ENCODE measurements around the gene SPRR2A. TPM values are rescaled to one million over a fixed set of nuclear protein-coding genes. Genes with fewer than 3 reads are reported as not detected.
A peak's percentile ranks its signal among the peaks of the same experiment; 100 is the strongest.
"Not testable (repeated sequence)": the region's sequence is repeated elsewhere in the genome, so short reads cannot be mapped to it uniquely, and the experiment has no call there.

SPRR2A gene
- total RNA-seq, 1 experiment from 2014 or later, result 7.0 TPM

DNA sequence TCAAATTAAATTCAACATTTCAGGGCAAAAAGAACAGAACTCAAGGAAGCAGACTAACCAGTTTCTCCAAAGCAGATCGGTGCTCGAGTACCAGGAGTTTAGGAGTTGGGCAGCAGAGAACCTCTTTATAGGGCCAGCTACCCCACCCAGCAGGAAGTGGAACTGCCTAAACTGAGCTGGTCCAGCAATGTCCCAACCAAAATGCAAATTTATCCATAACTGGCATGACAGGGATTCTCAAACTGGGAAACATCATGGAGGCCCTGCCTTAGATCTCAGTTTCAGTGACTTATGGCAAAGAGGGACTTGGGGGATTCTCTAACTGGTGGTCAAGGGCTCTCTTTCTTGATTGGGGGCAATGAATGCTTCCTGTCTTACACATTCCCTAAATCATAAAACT, 14.2 kb upstream of the SPRR2A start, which contains the start of gene SPRR2B:
Gene SPRR2B (minus strand): TSS at position 101 of the 400 bp plus-strand sequence. CDS start 772 bp downstream, outside the sequence.
- no peak within 1 kb of the TSS for H3K4me3 Mint-ChIP-seq (ENCODE audit: unreplicated experiment)
- no peaks in the 10 kb centered on the region for H3K4me1 Mint-ChIP-seq (ENCODE audit: insufficient read depth, unreplicated experiment)
- intact Hi-C loops (cut with micrococcal nuclease), result no loop called here

DNA sequence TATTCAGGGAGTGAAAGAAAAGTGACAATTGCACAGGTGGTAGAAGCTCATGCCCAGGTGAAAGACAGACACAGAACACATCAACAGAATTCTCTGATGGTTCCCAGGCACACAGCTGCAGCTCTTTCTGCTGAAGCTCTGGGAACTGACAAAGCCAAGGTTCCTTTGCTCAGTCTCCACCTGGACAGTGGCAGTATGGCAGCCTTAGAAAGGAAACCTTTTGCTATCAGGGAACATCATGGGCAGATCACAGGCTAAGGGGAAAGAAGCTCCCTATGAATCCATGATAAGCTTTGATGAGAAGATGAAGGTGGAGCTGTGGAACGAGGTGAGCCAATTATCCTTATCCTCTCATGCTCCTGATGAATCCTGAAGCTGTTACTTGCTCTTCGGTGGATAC, 12.9 kb upstream of the SPRR2A start:
- Mint-ChIP-seq H3K27ac (ENCODE audit: low read depth, unreplicated experiment) (no peak overlapping the region), H3K9me3 (ENCODE audit: unreplicated experiment) (no peaks in the 10 kb centered on the region), H3K4me3 (ENCODE audit: unreplicated experiment) (no peak overlapping the region), H3K36me3 (ENCODE audit: insufficient read depth, unreplicated experiment) (no peaks in the 10 kb centered on the region), H3K27me3 (ENCODE audit: insufficient read depth, unreplicated experiment) (no peaks in the 10 kb centered on the region), H3K4me1 (ENCODE audit: insufficient read depth, unreplicated experiment) (no peaks in the 10 kb centered on the region)
- TF ChIP-seq, protein P1, sequence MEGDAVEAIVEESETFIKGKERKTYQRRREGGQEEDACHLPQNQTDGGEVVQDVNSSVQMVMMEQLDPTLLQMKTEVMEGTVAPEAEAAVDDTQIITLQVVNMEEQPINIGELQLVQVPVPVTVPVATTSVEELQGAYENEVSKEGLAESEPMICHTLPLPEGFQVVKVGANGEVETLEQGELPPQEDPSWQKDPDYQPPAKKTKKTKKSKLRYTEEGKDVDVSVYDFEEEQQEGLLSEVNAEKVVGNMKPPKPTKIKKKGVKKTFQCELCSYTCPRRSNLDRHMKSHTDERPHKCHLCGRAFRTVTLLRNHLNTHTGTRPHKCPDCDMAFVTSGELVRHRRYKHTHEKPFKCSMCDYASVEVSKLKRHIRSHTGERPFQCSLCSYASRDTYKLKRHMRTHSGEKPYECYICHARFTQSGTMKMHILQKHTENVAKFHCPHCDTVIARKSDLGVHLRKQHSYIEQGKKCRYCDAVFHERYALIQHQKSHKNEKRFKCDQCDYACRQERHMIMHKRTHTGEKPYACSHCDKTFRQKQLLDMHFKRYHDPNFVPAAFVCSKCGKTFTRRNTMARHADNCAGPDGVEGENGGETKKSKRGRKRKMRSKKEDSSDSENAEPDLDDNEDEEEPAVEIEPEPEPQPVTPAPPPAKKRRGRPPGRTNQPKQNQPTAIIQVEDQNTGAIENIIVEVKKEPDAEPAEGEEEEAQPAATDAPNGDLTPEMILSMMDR (IDR thresholded peaks at IDR 0.05; ENCODE audit: unreplicated experiment), result no peak
- CTCF ChIA-PET, result interaction anchor here (0.6 to 1.1 kb wide), 3 partner anchors 254 to 416 kb away, joined by 3 to 4 read pairs (median 3); no protein-coding TSS in a partner anchor
- intact Hi-C loops (cut with micrococcal nuclease), result no loop called here
- BruUV-seq (replicated peaks), result no TSS peak
- POLR2A ChIA-PET, result interaction anchor here (1.5 kb wide), 1 partner anchor 23 kb away, joined by 9 read pairs; the partner anchor contains the start of gene SPRR2E
- no peak for DNase-seq (ENCODE audit: unreplicated experiment)

More for the DNA sequence above, 14.2 kb upstream of the SPRR2A start, which contains the start of gene SPRR2B:
- TF ChIP-seq, protein P1 (IDR thresholded peaks at IDR 0.05; ENCODE audit: unreplicated experiment), result no peak
- Mint-ChIP-seq H3K36me3 (ENCODE audit: insufficient read depth, unreplicated experiment) (no peaks in the 10 kb centered on the region), H3K9me3 (ENCODE audit: unreplicated experiment) (peaks cover under 1% of the 10 kb centered on the region), H3K27ac (ENCODE audit: low read depth, unreplicated experiment) (no peak within 1 kb of the TSS), H3K27me3 (ENCODE audit: insufficient read depth, unreplicated experiment) (no peaks in the 10 kb centered on the region)
- ChIA-PET CTCF (interaction anchor here (0.6 to 0.8 kb wide), 3 partner anchors 80 to 1313 kb away, joined by 3 to 4 read pairs (median 4); no protein-coding TSS in a partner anchor), POLR2A (interaction anchor here (0.8 to 1.5 kb wide), 2 partner anchors 22 to 87 kb away, joined by 3 to 9 read pairs; partner anchors contain the start of genes SPRR1A and SPRR2E)
- BruUV-seq (replicated peaks), result no TSS peak
- no peak for DNase-seq (ENCODE audit: unreplicated experiment)

DNA sequence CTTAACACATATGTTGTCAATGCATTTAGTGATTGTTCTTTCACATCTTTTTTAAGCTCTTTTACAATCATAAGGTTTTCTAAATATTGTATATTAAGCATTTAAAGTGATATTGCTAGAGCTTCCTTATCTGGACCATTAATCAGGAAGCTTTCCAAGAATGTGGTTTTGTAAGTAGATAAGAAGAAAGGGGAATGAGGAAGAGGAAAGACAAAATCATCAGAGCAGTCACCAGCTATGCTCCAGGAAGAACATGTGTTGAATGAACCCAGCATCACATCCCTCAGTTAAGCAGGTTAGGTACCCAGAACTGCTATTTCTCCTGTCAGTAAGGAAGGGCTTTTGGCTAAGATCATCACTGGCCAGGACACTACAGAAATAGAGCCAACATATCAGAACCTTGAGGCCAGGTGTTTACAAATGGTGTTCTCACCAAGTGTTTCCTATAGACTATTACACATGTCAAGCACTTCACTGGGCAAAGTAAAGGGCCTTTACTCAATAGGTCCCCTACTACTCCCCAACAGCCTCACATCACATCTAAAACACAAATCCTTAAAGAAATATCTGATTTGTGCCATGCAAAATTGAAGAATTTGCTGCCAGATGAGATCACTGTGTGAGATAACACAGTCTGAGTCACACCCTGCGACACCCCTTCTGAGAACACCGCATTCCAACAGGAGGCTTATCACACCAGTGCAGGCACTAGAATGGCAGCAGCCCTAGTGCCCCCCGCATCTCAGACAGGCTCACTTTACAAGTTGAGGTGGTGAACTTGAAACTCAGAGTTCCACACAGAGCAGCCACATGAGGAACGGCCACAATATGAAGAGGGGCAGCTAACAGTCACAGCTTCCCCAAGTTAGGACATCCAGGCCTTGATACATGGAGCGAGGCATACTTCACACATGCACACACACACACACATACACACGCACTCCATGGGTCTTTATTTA, 1.8 kb upstream of the SPRR2A start:
- H3K36me3 Mint-ChIP-seq (ENCODE audit: insufficient read depth, unreplicated experiment), result peaks cover 7% of the 10 kb centered on the region
- H3K27ac Mint-ChIP-seq (ENCODE audit: low read depth, unreplicated experiment), result no peak overlapping the region
- BruUV-seq (replicated peaks), result no TSS peak
- H3K9me3 Mint-ChIP-seq (ENCODE audit: unreplicated experiment), result no peaks in the 10 kb centered on the region
- H3K27me3 Mint-ChIP-seq (ENCODE audit: insufficient read depth, unreplicated experiment), result no peaks in the 10 kb centered on the region
- TF ChIP-seq, protein P1 (IDR thresholded peaks at IDR 0.05; ENCODE audit: unreplicated experiment), result no peak
- ChIA-PET CTCF (interaction anchor here (0.5 to 1.4 kb wide), 12 partner anchors 8 to 241 kb away, joined by 3 to 6 read pairs (median 4); partner anchors contain the start of gene LCE6A), POLR2A (interaction anchor here (0.9 to 1.0 kb wide), 4 partner anchors 39 to 134 kb away, joined by 3 read pairs; no protein-coding TSS in a partner anchor)
- no peak for DNase-seq (ENCODE audit: unreplicated experiment)
- intact Hi-C loops (cut with micrococcal nuclease), result no loop called here
- H3K4me1 Mint-ChIP-seq (ENCODE audit: insufficient read depth, unreplicated experiment), result peaks cover 16% of the 10 kb centered on the region
- no peak overlapping the region for H3K4me3 Mint-ChIP-seq (ENCODE audit: unreplicated experiment)

DNA sequence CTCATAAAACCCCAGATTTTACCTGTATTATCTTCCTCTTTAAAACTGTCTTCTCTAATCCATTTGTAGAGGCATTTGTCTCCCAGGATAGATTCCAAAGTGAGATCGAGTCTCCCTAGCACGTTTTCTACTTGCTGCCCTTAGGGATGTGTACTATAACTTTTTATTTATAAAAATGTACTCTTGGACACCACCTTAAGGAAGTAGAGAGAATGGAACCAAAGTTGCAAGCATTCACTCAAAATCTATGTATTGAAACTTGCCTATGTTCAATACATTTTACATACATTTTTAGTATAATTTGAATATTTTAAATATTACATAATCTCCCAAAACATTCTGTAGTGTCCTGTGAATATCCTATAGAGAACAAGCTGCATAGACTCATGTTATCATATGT, 842 bp upstream of the SPRR2A start:
- POLR2A ChIA-PET, result interaction anchor here (0.9 to 1.1 kb wide), 4 partner anchors 9 to 135 kb away, joined by 3 read pairs; no protein-coding TSS in a partner anchor
- CTCF ChIA-PET, result interaction anchor here (0.7 to 1.6 kb wide), 10 partner anchors 10 to 364 kb away, joined by 3 to 6 read pairs (median 4); no protein-coding TSS in a partner anchor
- DNase-seq (ENCODE audit: unreplicated experiment), result peak; percentile 21

GRCh38 chr1:153056111-153056510, 1.2 kb downstream of the SPRR2A start:
- H3K4me3 Mint-ChIP-seq (ENCODE audit: unreplicated experiment); BruUV-seq (replicated peaks); H3K27ac Mint-ChIP-seq (ENCODE audit: low read depth, unreplicated experiment); H3K27me3 Mint-ChIP-seq (ENCODE audit: insufficient read depth, unreplicated experiment); intact Hi-C loops (cut with micrococcal nuclease); DNase-seq (ENCODE audit: unreplicated experiment); H3K36me3 Mint-ChIP-seq (ENCODE audit: insufficient read depth, unreplicated experiment): not testable (repeated sequence)
- CTCF ChIA-PET, result interaction anchor here (0.6 to 1.8 kb wide), 3 partner anchors 186 to 559 kb away, joined by 3 read pairs; no protein-coding TSS in a partner anchor
- Mint-ChIP-seq H3K4me1 (ENCODE audit: insufficient read depth, unreplicated experiment) (peaks cover 16% of the 10 kb centered on the region), H3K9me3 (ENCODE audit: unreplicated experiment) (peaks cover 25% of the 10 kb centered on the region)
- POLR2A ChIA-PET, result interaction anchor here (0.6 to 1.0 kb wide), 3 partner anchors 16 to 102 kb away, joined by 3 to 4 read pairs (median 3); no protein-coding TSS in a partner anchor

More for the DNA sequence above, 842 bp upstream of the SPRR2A start:
- Mint-ChIP-seq H3K4me1 (ENCODE audit: insufficient read depth, unreplicated experiment) (peaks cover 16% of the 10 kb centered on the region), H3K27me3 (ENCODE audit: insufficient read depth, unreplicated experiment) (no peaks in the 10 kb centered on the region), H3K36me3 (ENCODE audit: insufficient read depth, unreplicated experiment) (peaks cover 7% of the 10 kb centered on the region), H3K9me3 (ENCODE audit: unreplicated experiment) (peaks cover 5% of the 10 kb centered on the region), H3K4me3 (ENCODE audit: unreplicated experiment) (no peak overlapping the region), H3K27ac (ENCODE audit: low read depth, unreplicated experiment) (no peak overlapping the region)
- TF ChIP-seq, protein P1 (IDR thresholded peaks at IDR 0.05; ENCODE audit: unreplicated experiment), result peak; percentile 6
- BruUV-seq (replicated peaks), result no TSS peak
- intact Hi-C loops (cut with micrococcal nuclease), result no loop called here

All from MCF 10A (cell line).